HepG2 (cell line): ENCODE data around the gene OR5W2. TPM values are rescaled to one million over a fixed set of nuclear protein-coding genes. Genes with fewer than 3 reads are reported as not detected.
A peak's percentile ranks its signal among the peaks of the same experiment; 100 is the strongest.

ENCODE experiments used
- ARHGAP35 ChIP-seq: sonication (generic); formaldehyde crosslinking; IDR thresholded peaks from 2 replicates; pipeline ENCODE4 v1.9.0; 2022; ENCODE audit warnings: mild to moderate bottlenecking, inconsistent platforms, moderate library complexity, missing genetic modification reagents, borderline replicate concordance
- DRAP1 ChIP-seq: IDR thresholded peaks from 2 replicates; pipeline ENCODE4 v1.6.1; 2016; ENCODE audit warnings: missing genetic modification reagents, missing compliant biosample characterization
- ELF3 ChIP-seq: IDR thresholded peaks from 2 replicates; pipeline ENCODE4 v1.6.1; 2016; ENCODE audit warnings: missing genetic modification reagents, missing compliant biosample characterization
- MAF1 ChIP-seq: sonication (generic); formaldehyde crosslinking; IDR thresholded peaks from 2 replicates; pipeline ENCODE4 v1.5.0; 2020; ENCODE audit warnings: missing genetic modification reagents, borderline replicate concordance
- NAIF1 ChIP-seq: sonication (generic); formaldehyde crosslinking; IDR thresholded peaks from 2 replicates; pipeline ENCODE4 v1.5.0; 2020; ENCODE audit warnings: mild to moderate bottlenecking, missing genetic modification reagents, borderline replicate concordance
- PLSCR1 ChIP-seq: sonication (generic); formaldehyde crosslinking; IDR thresholded peaks from 2 replicates; pipeline ENCODE4 v1.5.0; 2020; ENCODE audit warnings: missing genetic modification reagents, mild to moderate bottlenecking, borderline replicate concordance
- PREB ChIP-seq: sonication (generic); formaldehyde crosslinking; IDR thresholded peaks from 2 replicates; pipeline ENCODE4 v1.4.0; 2020; ENCODE audit warnings: missing genetic modification reagents
- SMC3 ChIP-seq: IDR thresholded peaks from 2 replicates; pipeline ENCODE4 v1.6.1; 2011; ENCODE audit warnings: low read length, improper control_type of control experiment
- SP1 ChIP-seq, 2 experiments: fragments of 450-650 bp in 1 of 2; sonication (generic) in 1 of 2; formaldehyde crosslinking in 1 of 2; IDR thresholded peaks; 2 replicates each; pipeline versions ENCODE4 v1.4.0 to v1.6.1; 2016 to 2020; ENCODE audit warnings: missing genetic modification reagents in 1 of 2
- STAG1 ChIP-seq: sonication (generic); formaldehyde crosslinking; IDR thresholded peaks from 2 replicates; pipeline ENCODE4 v1.4.0; 2020; ENCODE audit warnings: missing genetic modification reagents
- TCF7 ChIP-seq: sonication (generic); IDR thresholded peaks from 2 replicates; pipeline ENCODE4 v1.6.1; 2016; ENCODE audit warnings: antibody characterized with exemption, low read depth
- TEAD3 ChIP-seq: optimal IDR thresholded peaks from 2 replicates; pipeline ENCODE3; 2016; ENCODE audit warnings: borderline replicate concordance
- ZFAT ChIP-seq: sonication (generic); formaldehyde crosslinking; conservative IDR thresholded peaks from 2 replicates; pipeline ENCODE4 v1.8.1; 2023; ENCODE audit warnings: missing genetic modification reagents, inconsistent platforms
- ZNF160 ChIP-seq: sonication (generic); formaldehyde crosslinking; IDR thresholded peaks from 2 replicates; pipeline ENCODE4 v1.8.0; 2022; ENCODE audit warnings: mild to moderate bottlenecking, inconsistent platforms, missing genetic modification reagents
- ZNF20 ChIP-seq: sonication (generic); formaldehyde crosslinking; IDR thresholded peaks from 2 replicates; pipeline ENCODE4 v1.4.0; 2020; ENCODE audit warnings: mild to moderate bottlenecking, moderate library complexity, missing genetic modification reagents
- ZNF460 ChIP-seq: sonication (generic); formaldehyde crosslinking; IDR thresholded peaks from 2 replicates; pipeline ENCODE4 v1.5.1; 2020; ENCODE audit warnings: missing genetic modification reagents, mild to moderate bottlenecking, borderline replicate concordance
- ZNF576 ChIP-seq: sonication (generic); formaldehyde crosslinking; IDR thresholded peaks from 2 replicates; pipeline ENCODE4 v1.4.0; 2020; ENCODE audit warnings: mild to moderate bottlenecking, missing genetic modification reagents
- ZNF766 ChIP-seq: sonication (generic); formaldehyde crosslinking; IDR thresholded peaks from 2 replicates; pipeline ENCODE4 v1.5.0; 2020; ENCODE audit warnings: missing genetic modification reagents, borderline replicate concordance
- ZNF776 ChIP-seq: sonication (generic); formaldehyde crosslinking; IDR thresholded peaks from 2 replicates; pipeline ENCODE4 v1.4.0; 2020; ENCODE audit warnings: mild to moderate bottlenecking, missing genetic modification reagents
- ZNF841 ChIP-seq: sonication (generic); formaldehyde crosslinking; IDR thresholded peaks from 2 replicates; pipeline ENCODE4 v1.8.1; 2023; ENCODE audit warnings: missing genetic modification reagents, borderline replicate concordance
- ZSCAN9 ChIP-seq: IDR thresholded peaks from 2 replicates; pipeline ENCODE4 v1.6.1; 2016; ENCODE audit warnings: borderline replicate concordance
- polyA plus RNA-seq, 8 experiments: library from polyadenylated mRNA; depleted of rRNA in 3 of 8; stranded (reverse) in 7 of 8; unstranded in 1 of 8; fragments of >200 nt; fragmentation: Illumina TruSeq in 4 of 8; extraction: Trizol in 4 of 8; gene quantifications; 2 replicates each; pipeline versions ENCODE4 v1.2.1 to v1.2.3, GENCODE V29; 2011 to 2016; ENCODE audit warnings: low read depth in 4 of 8, missing spikeins in 1 of 8, mixed read lengths in 1 of 8; ENCODE audit not compliant: insufficient read depth in 1 of 8
- total RNA-seq, 5 experiments: library from RNA; depleted of rRNA; stranded (reverse); fragments of >200 nt; fragmentation: Illumina TruSeq; extraction: Trizol; gene quantifications; 2 replicates each; pipeline ENCODE4 v1.2.3, GENCODE V29; 2016; ENCODE audit warnings: low read depth in 1 of 5

The OR5W2 gene
- total and polyA plus RNA-seq, 2 of the 13 experiments (the other 11 are each of a cell fraction or from before 2014, with no cell fraction given): not detected

- no peak for TF ChIP-seq NAIF1
- no peak for TF ChIP-seq ZFAT
- no peak for TF ChIP-seq ARHGAP35 (CRISPR knock-in tag)
- no peak for TF ChIP-seq PREB
- no peak for TF ChIP-seq ZNF841 (CRISPR knock-in tag)
- TF ChIP-seq ZNF576: no peak
- TF ChIP-seq ZNF776 (CRISPR knock-in tag): no peak
- no peak for TF ChIP-seq DRAP1 (CRISPR knock-in tag)
- TF ChIP-seq PLSCR1 (CRISPR knock-in tag): no peak
- no peak for TF ChIP-seq ZNF460
- no peak for TF ChIP-seq TEAD3 (CRISPR knock-in tag)
- no peak for TF ChIP-seq ZNF160
- TF ChIP-seq TCF7: no peak
- TF ChIP-seq ZNF20: no peak
- no peak for TF ChIP-seq ELF3
- TF ChIP-seq MAF1: no peak
- TF ChIP-seq ZSCAN9 (CRISPR knock-in tag): no peak
- TF ChIP-seq SP1 (IDR thresholded peaks at IDR 0.05): no peak
- TF ChIP-seq SP1 (CRISPR knock-in tag; IDR thresholded peaks at IDR 0.05): no peak
- TF ChIP-seq STAG1: peak; percentile 64
- no peak for TF ChIP-seq ZNF766 (CRISPR knock-in tag)
- peak; percentile 48 for TF ChIP-seq SMC3
- TF ChIP-seq, all 625 proteins: peak for 5
Observed at GRCh38 chr11:55942785-55943392, 28.5 kb upstream of the OR5W2 start (continued).
